SK-N-SH treated with all-trans-retinoic acid at 6 μM for 48 hours (cell line): ENCODE results near the gene GRIA1.

Experiments used
- ATAC-seq: fragments of 200-7000 bp; cut with Tn5 transposase; 3 replicates; pipeline ENCODE4 v1.9.1; 2020; ENCODE audit warnings: mild to moderate bottlenecking, moderate library complexity
- ARNTL ChIP-seq: fragments of 450-650 bp; formaldehyde crosslinking; IDR thresholded peaks from 2 replicates; pipeline ENCODE4 v1.5.0; 2020; ENCODE audit warnings: low read depth, mild to moderate bottlenecking, moderate library complexity, borderline replicate concordance
- BACH2 ChIP-seq: fragments of 250-450 bp; sonication (Bioruptor Pico); IDR thresholded peaks from 2 replicates; pipeline ENCODE4 v1.9.0; 2021; ENCODE audit warnings: mild to moderate bottlenecking, borderline replicate concordance
- CSDC2 ChIP-seq: fragments of 250-450 bp; sonication (Bioruptor Pico); IDR thresholded peaks from 2 replicates; pipeline ENCODE4 v1.5.0; 2020; ENCODE audit warnings: mild to moderate bottlenecking, moderate library complexity
- ESRRG ChIP-seq: fragments of 250-450 bp; sonication (Bioruptor Pico); IDR thresholded peaks from 2 replicates; pipeline ENCODE4 v1.6.1; 2021; ENCODE audit warnings: mild to moderate bottlenecking
- GLIS3 ChIP-seq: fragments of 250-450 bp; sonication (Bioruptor Pico); IDR thresholded peaks from 2 replicates; pipeline ENCODE4 v1.5.0; 2020; ENCODE audit warnings: mild to moderate bottlenecking, moderate library complexity
- ISL1 ChIP-seq: fragments of 250-450 bp; sonication (Bioruptor Pico); IDR thresholded peaks from 2 replicates; pipeline ENCODE4 v2.1.2; 2022; ENCODE audit warnings: mild to moderate bottlenecking, moderate library complexity
- OSR1 ChIP-seq: fragments of 250-450 bp; sonication (Bioruptor Pico); IDR thresholded peaks from 2 replicates; pipeline ENCODE4 v1.8.0; 2022; ENCODE audit warnings: moderate library complexity, mild to moderate bottlenecking, inconsistent platforms
- PATZ1 ChIP-seq: fragments of 250-450 bp; sonication (Bioruptor Pico); IDR thresholded peaks from 2 replicates; pipeline ENCODE4 v1.8.0; 2020; ENCODE audit warnings: mild to moderate bottlenecking, moderate library complexity, borderline replicate concordance
- PPARA ChIP-seq: fragments of 250-450 bp; sonication (Bioruptor Pico); IDR thresholded peaks from 2 replicates; pipeline ENCODE4 v1.5.0; 2020; ENCODE audit warnings: mild to moderate bottlenecking, borderline replicate concordance
- SNAI2 ChIP-seq: fragments of 250-450 bp; sonication (Bioruptor Pico); IDR thresholded peaks from 2 replicates; pipeline ENCODE4 v1.5.0; 2020; ENCODE audit warnings: mild to moderate bottlenecking, moderate library complexity
- TCF4 ChIP-seq: fragments of 250-450 bp; sonication (Bioruptor Pico); IDR thresholded peaks from 2 replicates; pipeline ENCODE4 v1.8.0; 2021; ENCODE audit warnings: mild to moderate bottlenecking, moderate library complexity, borderline replicate concordance
- TOX ChIP-seq: fragments of 250-450 bp; sonication (Bioruptor Pico); IDR thresholded peaks from 2 replicates; pipeline ENCODE4 v1.8.0; 2021; ENCODE audit warnings: mild to moderate bottlenecking, moderate library complexity, borderline replicate concordance
- ZC3H10 ChIP-seq: fragments of 250-450 bp; sonication (Bioruptor Pico); IDR thresholded peaks from 2 replicates; pipeline ENCODE4 v1.5.1; 2021; ENCODE audit warnings: mild to moderate bottlenecking, moderate library complexity
- ZFP3 ChIP-seq: fragments of 250-450 bp; sonication (Bioruptor Pico); IDR thresholded peaks from 2 replicates; pipeline ENCODE4 v1.5.0; 2020; ENCODE audit warnings: mild to moderate bottlenecking, moderate library complexity
- ZFP30 ChIP-seq: fragments of 450-650 bp; formaldehyde crosslinking; IDR thresholded peaks from 2 replicates; pipeline ENCODE4 v1.5.0; 2022; ENCODE audit warnings: mild to moderate bottlenecking, moderate library complexity
- ZNF70 ChIP-seq: fragments of 450-650 bp; formaldehyde crosslinking; IDR thresholded peaks from 2 replicates; pipeline ENCODE4 v1.5.0; 2020; ENCODE audit warnings: mild to moderate bottlenecking, moderate library complexity
- ZNF8 ChIP-seq: fragments of 450-650 bp; formaldehyde crosslinking; IDR thresholded peaks from 2 replicates; pipeline ENCODE4 v1.5.0; 2020; ENCODE audit warnings: mild to moderate bottlenecking, moderate library complexity
- TF ChIP-seq, protein P1 (sequence below): fragments of 250-450 bp; sonication (Bioruptor Pico); IDR thresholded peaks from 2 replicates; pipeline ENCODE4 v1.5.1; 2021; ENCODE audit warnings: mild to moderate bottlenecking, moderate library complexity
- TF ChIP-seq, protein P2 (sequence below): fragments of 250-450 bp; sonication (Bioruptor Pico); IDR thresholded peaks from 2 replicates; pipeline ENCODE4 v1.8.0; 2021; ENCODE audit warnings: low read depth, mild to moderate bottlenecking, moderate library complexity, borderline replicate concordance

The GRIA1 gene

GRCh38 chr5:153793699-153794098, 303.2 kb downstream of the GRIA1 start:
- TF ChIP-seq ZFP30 (CRISPR knock-in tag): no peak
- TF ChIP-seq, protein P1, sequence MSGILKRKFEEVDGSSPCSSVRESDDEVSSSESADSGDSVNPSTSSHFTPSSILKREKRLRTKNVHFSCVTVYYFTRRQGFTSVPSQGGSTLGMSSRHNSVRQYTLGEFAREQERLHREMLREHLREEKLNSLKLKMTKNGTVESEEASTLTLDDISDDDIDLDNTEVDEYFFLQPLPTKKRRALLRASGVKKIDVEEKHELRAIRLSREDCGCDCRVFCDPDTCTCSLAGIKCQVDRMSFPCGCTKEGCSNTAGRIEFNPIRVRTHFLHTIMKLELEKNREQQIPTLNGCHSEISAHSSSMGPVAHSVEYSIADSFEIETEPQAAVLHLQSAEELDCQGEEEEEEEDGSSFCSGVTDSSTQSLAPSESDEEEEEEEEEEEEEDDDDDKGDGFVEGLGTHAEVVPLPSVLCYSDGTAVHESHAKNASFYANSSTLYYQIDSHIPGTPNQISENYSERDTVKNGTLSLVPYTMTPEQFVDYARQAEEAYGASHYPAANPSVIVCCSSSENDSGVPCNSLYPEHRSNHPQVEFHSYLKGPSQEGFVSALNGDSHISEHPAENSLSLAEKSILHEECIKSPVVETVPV (CRISPR knock-in tag): no peak
- ATAC-seq: no peak

DNA sequence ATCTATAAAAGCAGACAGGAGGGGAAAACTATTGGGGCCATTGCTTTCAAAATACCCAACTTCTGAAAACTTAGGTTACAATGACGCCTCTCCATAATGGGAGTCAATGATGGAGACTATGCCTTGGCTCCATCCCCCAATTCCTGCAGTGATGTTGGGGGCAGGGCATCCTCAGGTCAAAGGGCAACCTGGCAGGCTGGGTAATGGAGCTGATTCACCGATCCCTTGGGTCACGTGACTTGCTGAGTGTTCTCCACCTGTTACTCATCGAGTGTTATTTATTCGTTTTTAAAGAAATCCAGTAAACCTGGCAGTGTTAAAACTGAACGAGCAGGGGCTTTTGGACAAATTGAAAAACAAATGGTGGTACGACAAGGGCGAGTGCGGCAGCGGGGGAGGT, 303.9 kb downstream of the GRIA1 start:
- TF ChIP-seq SNAI2 (no peak), PATZ1 (no peak), TCF4 (CRISPR knock-in tag) (no peak), ESRRG (CRISPR knock-in tag) (no peak), ARNTL (CRISPR knock-in tag) (no peak), ZNF8 (CRISPR knock-in tag) (no peak), CSDC2 (CRISPR knock-in tag) (no peak)
- ATAC-seq: no peak

- TF ChIP-seq PPARA (no peak), CSDC2 (CRISPR knock-in tag) (no peak), OSR1 (CRISPR knock-in tag) (no peak), TOX (CRISPR knock-in tag) (no peak), SNAI2 (no peak), ZC3H10 (CRISPR knock-in tag) (no peak), BACH2 (no peak)
- ATAC-seq: no peak; the same call in 2 of the 3 replicates
Measured at GRCh38 chr5:153796527-153796926, 306.1 kb downstream of the GRIA1 start.

- ATAC-seq: no peak
- no peak for TF ChIP-seq ZC3H10 (CRISPR knock-in tag)
- no peak for TF ChIP-seq ZNF8 (CRISPR knock-in tag)
- no peak for TF ChIP-seq ZNF70 (CRISPR knock-in tag)
- TF ChIP-seq GLIS3 (CRISPR knock-in tag): no peak
- TF ChIP-seq TOX (CRISPR knock-in tag): no peak
- TF ChIP-seq, all 23 proteins: peak for 0
Measured at GRCh38 chr5:153797484-153797883, 307.0 kb downstream of the GRIA1 start.

DNA sequence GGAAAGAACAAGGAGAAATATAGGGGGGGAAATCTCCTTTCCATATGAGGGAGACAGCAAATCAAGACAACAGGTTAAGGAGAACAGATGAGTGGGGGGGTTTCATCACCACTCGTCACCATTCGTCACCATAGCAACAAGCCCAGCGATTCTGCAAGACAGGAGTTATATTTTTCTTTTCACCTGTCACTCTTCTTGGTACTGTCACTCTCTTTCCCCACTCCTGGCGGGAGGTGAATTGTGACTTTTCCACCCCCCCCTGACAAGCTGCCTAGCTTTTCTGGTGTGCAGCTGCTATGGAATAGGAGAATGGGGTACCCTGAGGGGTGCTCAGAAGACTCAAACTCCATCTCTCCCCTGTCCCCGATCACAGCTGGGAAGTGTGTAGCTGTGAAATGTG, 308.4 kb downstream of the GRIA1 start:
- TF ChIP-seq TOX (CRISPR knock-in tag) (no peak), PPARA (no peak), ZFP3 (CRISPR knock-in tag) (no peak), TCF4 (CRISPR knock-in tag) (no peak)
- ATAC-seq: no peak

GRCh38 chr5:153799466-153799865, 309.0 kb downstream of the GRIA1 start:
- ATAC-seq: no peak
- TF ChIP-seq, protein P2, sequence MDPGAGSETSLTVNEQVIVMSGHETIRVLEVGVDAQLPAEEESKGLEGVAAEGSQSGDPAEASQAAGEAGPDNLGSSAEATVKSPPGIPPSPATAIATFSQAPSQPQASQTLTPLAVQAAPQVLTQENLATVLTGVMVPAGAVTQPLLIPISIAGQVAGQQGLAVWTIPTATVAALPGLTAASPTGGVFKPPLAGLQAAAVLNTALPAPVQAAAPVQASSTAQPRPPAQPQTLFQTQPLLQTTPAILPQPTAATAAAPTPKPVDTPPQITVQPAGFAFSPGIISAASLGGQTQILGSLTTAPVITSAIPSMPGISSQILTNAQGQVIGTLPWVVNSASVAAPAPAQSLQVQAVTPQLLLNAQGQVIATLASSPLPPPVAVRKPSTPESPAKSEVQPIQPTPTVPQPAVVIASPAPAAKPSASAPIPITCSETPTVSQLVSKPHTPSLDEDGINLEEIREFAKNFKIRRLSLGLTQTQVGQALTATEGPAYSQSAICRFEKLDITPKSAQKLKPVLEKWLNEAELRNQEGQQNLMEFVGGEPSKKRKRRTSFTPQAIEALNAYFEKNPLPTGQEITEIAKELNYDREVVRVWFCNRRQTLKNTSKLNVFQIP (CRISPR knock-in tag): no peak
- TF ChIP-seq TOX (CRISPR knock-in tag) (no peak), CSDC2 (CRISPR knock-in tag) (no peak)
- TF ChIP-seq, all 23 proteins: peak for 0

- ATAC-seq: no peak
- TF ChIP-seq ISL1 (no peak), TCF4 (CRISPR knock-in tag) (no peak), BACH2 (no peak), TOX (CRISPR knock-in tag) (no peak)
Measured at GRCh38 chr5:153802050-153802821, 311.8 kb downstream of the GRIA1 start.
